Measurements from ENCODE around the gene CETP. TPM values are rescaled to one million over a fixed set of nuclear protein-coding genes. Genes with fewer than 3 reads are reported as not detected.
A peak's percentile ranks its signal among the peaks of the same experiment; 100 is the strongest.

CETP gene
- total and polyA plus RNA-seq, 2 of the 13 experiments (the other 11 are each of a cell fraction or from before 2014, with no cell fraction given): 0.31 to 9.8 TPM

DNA sequence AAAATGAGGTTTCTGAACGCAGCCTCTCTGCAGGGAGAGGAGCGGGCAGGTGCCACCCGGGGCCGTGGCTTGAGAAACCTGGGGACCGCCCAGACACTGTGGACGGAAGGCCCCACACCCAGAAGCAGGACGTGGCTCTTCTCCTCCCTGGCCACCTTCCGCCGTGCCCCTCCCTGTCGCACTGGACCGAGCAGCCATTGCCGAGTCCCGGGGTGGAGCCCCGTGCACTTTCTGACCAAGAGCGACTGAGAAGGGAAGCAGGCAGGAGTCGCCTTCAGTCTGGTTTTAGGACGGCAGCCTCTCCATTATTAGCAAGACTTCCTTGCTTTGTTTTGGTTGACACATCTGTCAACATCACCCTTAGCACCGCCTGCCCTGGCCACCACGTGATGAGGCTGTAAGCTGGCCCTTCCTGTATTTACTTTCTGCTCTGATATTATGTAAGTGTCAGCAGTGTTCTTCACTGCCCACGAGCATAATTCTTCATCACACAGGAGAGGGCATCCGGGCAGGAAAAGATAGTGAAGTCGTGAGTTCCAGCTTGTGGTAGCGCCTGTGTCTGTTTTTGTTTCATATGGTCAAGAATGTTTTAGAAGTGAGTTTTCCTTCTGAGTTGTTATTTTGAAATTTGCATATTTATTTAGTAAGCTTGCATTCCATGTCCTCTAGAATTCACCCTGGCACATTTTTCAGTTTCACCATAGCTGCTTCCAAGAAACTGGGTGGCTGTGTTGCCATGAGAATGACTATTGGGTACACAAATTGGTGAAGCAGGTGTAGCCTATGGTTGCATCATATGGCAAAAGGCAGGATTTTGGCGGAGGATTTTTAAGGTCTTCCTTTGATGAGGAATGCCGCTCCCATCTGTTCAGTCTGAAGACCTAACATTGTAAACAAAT, 28.8 kb upstream of the CETP start (continued):
- no peak for TF ChIP-seq KDM2A (CRISPR knock-in tag; IDR thresholded peaks at IDR 0.05; ENCODE audit: borderline replicate concordance, low read depth)
- peak; percentile 81 for TF ChIP-seq GATAD2A (CRISPR knock-in tag; IDR thresholded peaks at IDR 0.05)
- no peak; the same call in 1 of the 2 replicates for TF ChIP-seq ZNF274 (CRISPR knock-in tag; IDR thresholded peaks at IDR 0.05)
- TF ChIP-seq PLSCR1 (CRISPR knock-in tag; IDR thresholded peaks at IDR 0.05; ENCODE audit: borderline replicate concordance): no peak
- TF ChIP-seq TCF12 (IDR thresholded peaks at IDR 0.05): no peak
- no peak for TF ChIP-seq TCF12 (CRISPR knock-in tag; IDR thresholded peaks at IDR 0.05)
- 0 out of 2 replicates have a peak, but pooled peaks have one; percentile 3 for TF ChIP-seq TBX3 (IDR thresholded peaks at IDR 0.05; ENCODE audit: borderline replicate concordance)
- TF ChIP-seq, protein P1, sequence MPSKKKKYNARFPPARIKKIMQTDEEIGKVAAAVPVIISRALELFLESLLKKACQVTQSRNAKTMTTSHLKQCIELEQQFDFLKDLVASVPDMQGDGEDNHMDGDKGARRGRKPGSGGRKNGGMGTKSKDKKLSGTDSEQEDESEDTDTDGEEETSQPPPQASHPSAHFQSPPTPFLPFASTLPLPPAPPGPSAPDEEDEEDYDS (CRISPR knock-in tag; IDR thresholded peaks at IDR 0.05): peak; percentile 76
- TF ChIP-seq TP53 (CRISPR knock-in tag; conservative IDR thresholded peaks at IDR 0.05): no peak
- TF ChIP-seq BRCA1 (CRISPR knock-in tag; IDR thresholded peaks at IDR 0.05): 0 out of 2 replicates have a peak, but pooled peaks have one; percentile 17
- TF ChIP-seq, protein P2, sequence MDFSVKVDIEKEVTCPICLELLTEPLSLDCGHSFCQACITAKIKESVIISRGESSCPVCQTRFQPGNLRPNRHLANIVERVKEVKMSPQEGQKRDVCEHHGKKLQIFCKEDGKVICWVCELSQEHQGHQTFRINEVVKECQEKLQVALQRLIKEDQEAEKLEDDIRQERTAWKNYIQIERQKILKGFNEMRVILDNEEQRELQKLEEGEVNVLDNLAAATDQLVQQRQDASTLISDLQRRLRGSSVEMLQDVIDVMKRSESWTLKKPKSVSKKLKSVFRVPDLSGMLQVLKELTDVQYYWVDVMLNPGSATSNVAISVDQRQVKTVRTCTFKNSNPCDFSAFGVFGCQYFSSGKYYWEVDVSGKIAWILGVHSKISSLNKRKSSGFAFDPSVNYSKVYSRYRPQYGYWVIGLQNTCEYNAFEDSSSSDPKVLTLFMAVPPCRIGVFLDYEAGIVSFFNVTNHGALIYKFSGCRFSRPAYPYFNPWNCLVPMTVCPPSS (IDR thresholded peaks at IDR 0.05): no peak
- peak; percentile 79; the same call in 1 of the 2 replicates for TF ChIP-seq FOXO1 (CRISPR knock-in tag; IDR thresholded peaks at IDR 0.05)
- TF ChIP-seq, protein P3, sequence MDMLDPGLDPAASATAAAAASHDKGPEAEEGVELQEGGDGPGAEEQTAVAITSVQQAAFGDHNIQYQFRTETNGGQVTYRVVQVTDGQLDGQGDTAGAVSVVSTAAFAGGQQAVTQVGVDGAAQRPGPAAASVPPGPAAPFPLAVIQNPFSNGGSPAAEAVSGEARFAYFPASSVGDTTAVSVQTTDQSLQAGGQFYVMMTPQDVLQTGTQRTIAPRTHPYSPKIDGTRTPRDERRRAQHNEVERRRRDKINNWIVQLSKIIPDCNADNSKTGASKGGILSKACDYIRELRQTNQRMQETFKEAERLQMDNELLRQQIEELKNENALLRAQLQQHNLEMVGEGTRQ (IDR thresholded peaks at IDR 0.05; ENCODE audit: low read depth, low read length): peak; percentile 93
- TF ChIP-seq, protein P3 (CRISPR knock-in tag; IDR thresholded peaks at IDR 0.05; ENCODE audit: borderline replicate concordance): peak; percentile 94; the same call in 1 of the 2 replicates
